HG02623 (cell line): ENCODE data around the gene CENPM.

Experiments used
- ATAC-seq: cut with Tn5 transposase; IDR thresholded peaks from one replicate; pipeline ENCODE4 v1.9.1; 2021; ENCODE audit warnings: moderate library complexity; ENCODE audit not compliant: unreplicated experiment

Gene CENPM

DNA sequence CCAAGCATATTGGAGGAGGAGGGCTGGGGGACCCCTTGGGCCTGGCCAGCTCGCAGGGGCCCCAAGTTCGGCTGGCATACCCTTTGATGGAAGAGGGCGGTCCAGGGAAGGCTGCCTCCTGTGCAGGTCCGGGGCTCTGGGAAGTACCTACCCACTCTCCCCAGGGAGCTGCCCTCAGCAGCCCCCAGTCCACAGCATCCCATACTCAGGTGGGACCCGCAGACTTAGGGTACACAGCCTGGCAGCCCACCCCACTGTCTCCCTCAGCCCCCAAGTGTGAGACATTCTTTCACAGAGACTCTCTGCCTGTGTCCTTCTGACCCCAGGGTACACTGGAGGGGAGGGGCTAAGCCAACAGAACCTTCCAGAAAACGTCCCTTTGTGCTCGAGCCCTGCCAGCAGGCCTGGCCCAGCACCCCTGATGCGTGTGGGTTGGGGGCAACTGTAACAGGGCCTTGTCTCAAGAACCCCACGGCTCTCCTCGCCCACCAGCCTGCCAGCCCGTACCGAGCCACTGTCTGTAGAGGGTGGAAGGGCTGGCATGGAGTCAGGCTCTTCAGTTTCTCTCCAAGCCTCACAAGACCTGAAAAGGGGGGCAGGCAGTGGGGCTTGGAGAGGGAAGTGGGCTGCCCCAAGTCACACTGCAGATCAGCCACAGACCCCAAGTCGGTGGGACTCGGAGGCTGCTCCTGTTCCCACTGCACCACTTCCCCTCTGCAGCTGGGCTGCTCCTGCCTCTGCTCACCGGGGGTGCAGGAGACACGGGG, 13.4 kb downstream of the CENPM start:
- no peak for ATAC-seq

DNA sequence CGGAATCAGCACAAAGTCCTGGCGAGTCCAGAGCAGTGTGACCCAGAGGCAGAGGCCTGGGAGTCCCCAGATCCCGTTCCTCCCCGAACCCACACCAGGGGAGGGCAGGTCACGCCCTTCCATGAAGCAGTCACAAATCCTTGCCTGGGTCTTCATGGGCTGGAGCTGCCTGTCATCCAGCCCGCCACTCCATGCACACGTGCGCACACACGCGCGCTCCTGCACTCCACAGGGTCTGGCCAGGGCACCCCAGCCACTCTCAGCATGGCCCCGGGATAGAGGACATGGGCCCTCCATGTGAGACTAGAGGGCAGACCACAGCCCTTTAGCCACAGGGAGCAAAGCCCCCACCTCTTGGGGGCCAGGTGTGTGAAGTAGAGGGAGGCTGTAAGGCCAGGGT, 14.6 kb downstream of the CENPM start:
- ATAC-seq = no peak

DNA sequence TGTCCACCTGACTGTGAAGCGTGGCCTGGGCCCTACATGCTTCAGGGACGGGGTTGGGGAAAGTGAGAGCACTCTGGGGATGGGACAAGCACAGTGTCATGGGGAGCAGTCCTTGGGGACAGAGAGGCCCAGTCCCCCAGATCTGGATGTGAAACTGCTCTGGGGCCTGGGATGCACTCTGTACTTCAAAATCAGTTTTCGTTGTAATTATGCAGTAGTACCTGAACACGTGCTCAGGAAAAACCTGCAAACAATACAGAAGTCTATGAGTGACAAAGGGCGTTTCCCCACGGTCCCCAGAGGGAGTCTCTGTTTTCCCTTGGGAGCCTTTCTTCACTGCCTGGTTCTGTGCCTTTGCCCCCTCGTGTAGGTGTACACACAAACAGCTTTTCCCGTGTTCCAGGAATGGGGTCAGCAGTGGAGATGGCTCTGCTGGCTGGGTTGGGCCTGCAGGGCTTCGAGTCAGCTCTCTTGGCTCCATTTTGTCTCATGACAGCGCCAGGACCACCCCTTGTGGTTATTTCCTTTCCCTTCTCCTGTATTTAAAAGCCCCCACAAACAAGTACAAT, 15.2 kb downstream of the CENPM start:
- no peak for ATAC-seq

DNA sequence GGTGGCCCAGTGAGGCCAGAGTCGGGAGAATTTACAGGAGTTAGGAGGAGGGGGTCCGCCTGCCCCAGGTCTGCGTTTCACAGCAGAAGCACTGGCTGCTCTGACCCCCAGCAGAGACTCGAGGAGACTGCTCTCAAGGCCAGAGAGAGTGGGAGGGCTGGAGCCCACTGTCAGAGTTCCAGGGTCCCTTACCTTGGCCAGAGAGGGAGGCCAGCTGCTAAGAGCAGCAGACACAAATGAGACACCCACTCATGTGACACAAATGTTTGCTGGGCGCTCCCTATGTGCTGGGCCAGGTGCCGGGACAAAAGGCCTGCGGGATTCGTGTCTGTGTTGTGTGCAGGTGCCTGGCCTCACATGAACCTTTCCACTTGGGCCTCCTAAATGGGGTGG, 17.5 kb downstream of the CENPM start:
- ATAC-seq = no peak

DNA sequence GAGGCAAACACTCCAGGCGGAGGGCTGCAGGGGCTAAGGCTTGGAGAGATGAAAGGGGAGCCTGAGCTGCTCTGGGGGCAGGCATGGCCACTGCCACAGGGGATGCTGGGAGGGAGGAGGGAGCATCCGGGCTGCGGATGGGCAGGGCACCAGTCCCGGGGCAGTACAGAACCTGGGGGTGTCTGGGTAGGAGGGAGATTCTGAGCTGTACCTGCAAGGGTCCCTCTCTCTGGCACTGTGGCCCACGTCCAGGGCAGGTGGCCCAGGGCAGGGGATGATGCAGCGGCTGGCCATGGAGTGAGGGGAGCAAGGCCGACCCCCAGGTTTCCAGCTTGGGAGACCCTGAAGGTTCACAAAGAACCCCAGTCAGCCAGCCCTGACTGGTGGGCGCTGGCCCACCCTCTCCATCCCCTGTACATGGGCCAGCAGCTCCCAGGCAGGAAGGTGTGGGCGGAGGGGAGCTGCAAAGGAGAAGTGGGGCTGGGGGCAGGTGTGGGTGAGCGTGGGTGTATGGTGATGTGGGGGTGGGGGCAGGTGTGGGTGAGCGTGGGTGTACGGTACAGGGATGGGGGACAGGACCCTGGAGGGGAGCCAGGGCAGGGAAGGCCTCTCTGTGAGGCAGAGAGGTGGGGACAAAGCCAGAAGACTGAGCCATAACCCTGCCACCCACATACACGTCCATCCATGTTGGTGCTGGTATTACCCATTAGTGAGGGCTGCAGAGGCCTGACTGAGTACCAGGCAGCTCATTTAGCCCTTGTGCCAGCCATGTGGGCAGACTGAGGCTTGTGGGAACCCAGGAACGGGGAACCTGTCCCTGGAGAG, 18.1 kb downstream of the CENPM start:
- ATAC-seq = no peak

DNA sequence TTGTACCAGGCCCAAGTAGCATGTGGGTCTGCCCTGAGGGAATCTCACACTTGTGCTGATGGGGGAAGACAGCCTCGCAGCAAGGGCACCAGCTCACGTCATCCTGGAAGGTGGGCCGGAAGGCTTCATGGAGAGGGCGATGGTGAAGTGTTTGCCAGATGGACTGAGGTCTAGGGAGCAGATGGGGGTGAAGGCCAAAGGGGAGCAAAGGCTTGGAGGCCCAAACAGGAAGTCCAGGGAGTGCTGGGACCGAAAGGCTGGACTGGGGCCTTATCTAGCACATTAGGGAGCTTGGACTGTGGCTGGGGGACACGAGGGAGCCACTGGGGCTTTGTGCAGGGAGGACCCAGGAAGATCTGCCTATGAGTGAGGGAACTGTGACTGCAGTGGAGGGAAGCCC, 19.1 kb downstream of the CENPM start:
- ATAC-seq = no peak

DNA sequence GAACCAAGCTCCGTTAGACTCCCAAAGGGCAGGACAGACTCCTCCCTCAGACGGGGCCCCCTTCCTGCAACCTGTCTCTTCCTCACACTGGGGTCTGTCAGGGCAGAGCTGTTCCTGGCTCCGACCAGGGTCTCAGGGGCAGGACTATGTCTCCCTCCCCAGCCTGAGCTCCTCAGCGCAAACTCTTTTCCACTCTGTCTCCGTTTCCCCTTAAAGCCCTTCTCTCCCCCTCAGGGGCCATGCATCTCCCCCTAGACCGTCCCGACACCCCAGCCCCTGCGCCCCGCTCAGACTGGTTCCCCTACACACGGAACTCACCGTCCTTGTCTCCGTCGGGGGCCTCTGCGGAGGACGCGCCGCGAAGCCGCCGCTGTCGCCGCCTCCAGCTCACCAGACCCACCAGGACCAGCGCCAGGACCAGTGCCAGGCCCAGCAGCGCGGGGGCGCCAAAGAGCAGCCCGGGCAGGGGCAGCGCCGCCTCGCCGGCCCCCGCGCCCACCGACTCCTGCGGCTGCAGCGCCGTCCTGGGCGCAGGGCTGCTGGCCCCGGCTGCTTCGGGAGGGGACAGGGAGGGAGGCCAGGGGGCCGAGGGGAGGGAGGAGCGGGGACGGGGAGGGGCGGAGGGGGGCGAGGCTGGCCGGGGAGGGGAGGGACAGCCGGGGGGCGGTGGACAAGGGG, 21.0 kb downstream of the CENPM start:
- ATAC-seq = no peak

DNA sequence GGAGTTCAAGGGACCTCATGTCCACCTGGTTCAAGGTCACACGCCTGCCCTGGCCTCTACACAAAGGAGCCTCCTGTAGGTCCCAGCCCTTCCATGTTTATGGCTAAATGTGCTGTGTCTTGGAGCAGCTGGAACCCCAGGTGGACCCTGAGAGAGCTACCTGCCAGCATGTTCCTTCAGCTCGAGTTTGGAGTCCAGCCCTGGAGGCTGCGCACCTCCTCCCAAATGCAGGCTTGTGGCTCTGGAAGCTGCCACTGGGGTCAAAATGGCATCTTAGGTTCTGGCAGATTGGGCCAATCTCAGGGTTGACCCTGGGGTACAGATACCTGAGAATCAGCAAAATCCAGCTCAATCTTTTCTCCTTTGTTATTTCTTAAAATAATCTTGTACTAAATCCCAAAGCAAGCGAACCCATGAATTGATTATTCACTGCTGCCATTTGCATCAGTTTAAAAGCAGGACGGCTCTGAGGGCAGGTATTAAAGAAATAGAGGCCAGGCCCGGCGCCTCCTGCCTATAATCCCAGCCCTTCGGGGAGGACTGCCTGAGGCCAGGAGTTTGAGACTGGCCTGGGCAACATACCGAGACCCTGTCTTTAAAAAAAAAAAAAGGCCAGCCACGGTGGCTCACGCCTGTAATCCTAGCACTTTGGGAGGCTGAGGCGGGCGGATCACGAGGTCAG, 23.2 kb downstream of the CENPM start:
- no peak for ATAC-seq

DNA sequence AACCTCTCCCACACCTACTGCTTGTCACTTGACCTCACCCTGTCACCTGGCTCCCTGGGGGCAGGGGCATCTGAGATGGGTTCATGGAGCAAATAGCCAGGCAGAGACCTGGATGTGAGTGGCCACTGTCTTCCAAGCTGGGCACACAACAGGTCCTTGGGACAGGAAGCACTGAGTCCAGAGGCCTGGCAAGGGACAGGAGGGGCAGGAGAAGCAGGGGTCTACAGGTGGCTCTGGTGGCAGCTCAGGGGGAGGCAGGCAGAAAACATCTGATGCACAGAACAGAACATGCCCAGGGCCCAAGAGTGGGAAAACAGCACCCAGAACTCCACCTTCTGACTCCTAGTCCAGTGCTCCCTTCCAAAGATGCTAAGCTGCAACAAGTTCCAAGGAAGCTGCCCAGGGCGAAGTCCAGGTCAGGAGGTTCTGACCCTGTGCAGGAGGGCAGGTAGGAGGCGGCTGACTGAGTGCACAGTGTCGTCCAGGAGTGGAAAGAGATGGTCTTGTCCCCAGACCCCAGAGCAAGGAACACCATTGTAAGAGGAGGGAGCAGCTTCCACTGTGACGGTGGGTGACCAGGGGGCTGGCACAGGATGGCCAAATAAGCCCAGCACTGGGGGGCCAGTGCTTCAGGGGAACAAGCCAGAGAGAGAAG, 23.9 kb downstream of the CENPM start:
- no peak for ATAC-seq

DNA sequence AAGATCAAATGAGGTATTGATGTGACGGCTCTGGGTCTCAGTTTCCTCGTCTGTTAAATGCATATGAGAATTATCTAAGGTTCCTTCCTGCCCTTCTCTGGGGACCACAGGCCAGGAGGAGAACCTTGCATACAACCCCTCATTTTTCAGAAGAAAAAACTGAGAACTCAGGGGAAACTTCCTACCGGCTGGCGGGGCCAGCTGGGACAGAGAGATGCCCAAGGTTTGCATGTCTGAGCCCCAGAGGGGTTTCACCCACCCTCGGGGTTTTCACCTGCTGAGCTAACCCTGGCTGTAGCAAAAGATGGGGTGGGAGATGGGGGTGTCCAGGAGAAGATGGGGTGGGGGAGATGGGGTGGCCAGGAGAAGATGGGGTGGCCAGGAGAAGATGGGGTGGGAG, 24.6 kb downstream of the CENPM start:
- ATAC-seq = no peak

DNA sequence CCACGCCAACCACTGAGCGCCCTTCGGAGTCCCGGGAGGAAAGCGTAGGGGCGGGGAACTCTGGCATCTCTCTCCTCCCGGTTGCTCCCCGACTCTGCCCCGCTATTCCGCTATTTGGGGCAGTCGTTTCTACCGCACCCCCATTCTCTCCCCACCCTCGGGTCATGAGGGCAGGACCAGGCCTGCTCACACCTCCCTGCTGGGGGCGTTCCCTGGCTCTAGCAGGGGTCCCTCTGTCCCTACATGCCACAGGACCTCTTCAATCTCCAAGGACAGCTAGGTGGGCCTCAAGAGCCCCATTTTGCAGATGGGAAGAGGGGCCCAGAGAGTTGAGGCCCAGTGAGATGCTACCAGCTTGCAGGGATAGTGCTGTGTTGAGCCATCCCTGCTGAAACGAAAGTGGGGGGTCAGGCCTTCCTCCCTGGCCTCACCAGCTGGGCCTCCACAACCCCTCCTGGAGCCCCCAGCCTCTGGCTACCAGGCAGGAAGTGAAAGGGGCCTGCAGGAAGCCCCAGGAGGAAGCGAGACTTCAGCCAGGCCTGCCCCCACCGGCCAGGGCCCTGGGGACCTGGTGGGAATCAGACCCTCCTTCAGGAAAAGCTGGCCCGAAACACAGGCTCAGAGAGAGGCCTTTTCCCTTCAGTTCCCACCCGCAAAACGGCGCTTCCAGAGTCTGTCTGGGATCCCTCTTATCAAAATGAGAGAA, 26.5 kb downstream of the CENPM start:
- ATAC-seq = peak; percentile 7

DNA sequence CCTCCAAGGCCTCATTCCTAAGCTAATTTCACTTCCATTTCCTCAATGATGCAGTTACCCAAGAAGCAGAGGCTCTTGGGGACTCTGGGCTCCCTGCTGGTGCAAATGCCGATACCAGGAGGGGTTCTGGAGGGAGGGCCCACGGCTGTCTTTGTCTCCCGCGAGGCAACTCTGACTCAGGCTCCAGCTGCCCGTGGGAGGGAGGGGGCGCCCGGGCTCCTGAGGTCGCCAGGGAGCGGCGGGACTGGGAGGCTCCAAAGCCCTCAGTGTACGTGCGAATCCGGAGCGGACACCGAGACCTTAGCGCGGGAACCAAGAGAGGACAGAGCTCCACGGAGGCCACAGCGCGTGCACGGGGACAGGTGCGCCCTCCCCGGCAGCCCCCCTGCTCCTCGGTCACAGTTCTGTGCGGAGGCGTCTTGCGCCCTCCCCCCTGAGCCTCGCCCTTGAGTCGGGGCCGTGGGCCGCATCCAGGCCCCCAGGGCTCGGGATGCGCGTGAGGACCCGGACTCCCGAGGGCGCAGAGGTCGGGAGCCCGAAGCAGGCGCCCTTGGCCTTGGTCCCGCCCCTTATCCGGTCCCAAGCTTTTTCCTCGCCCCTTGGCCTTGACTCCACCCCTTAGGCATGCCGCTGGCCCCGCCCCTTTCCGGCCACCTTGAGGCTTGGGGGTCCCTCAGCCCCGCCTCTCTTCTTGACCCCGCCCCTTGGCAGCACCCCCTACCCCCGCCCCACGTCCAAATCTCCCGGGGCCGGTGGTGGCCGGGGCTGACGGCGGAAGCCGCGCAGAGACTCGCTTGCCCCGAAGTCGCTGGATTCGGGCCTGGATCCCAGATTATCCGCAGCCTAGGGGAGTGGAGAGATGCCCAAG, 27.4 kb downstream of the CENPM start:
- peak; percentile 60 for ATAC-seq

DNA sequence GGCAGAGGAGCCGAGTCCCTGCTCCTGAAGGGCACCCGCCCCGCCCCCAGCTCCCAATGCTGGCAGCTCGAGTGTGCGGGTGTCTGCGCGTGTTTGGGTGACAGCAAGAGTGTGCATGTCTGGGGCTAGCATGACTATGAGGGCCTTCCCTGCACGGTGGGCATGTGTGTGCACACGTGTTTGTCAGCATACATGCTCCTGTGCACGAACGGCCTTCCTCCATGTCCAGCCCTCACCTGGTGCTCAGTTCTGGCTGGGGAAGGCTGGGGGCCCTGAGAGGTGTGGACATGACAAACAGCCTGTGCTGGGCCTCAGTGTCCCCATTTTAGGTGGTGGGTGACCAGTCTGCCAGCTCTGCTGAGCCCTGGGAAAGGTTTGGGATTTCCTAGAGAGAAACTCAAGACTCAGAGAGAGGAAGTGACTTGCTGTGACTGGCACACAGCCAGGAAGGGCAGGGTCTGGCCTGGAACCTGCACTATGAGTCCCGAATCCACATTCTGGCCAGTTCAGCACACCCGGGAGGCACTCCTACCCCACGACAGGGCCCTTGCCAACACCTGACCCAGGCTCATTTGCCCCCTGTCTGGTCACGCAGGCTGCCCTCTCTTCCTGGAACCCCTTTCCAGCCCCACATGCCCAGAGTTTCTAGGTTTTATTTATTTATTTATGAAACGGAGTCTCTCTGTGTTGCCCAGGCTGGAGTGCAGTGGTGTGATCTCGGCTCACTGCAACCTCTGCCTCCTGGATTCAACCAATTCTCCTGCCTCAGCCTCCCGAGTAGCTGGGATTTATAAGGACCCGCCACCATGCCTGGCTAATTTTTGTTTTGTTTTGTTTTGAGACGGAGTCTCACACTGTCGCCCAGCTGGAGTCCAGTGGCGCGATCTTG, 28.8 kb downstream of the CENPM start:
- no peak for ATAC-seq

DNA sequence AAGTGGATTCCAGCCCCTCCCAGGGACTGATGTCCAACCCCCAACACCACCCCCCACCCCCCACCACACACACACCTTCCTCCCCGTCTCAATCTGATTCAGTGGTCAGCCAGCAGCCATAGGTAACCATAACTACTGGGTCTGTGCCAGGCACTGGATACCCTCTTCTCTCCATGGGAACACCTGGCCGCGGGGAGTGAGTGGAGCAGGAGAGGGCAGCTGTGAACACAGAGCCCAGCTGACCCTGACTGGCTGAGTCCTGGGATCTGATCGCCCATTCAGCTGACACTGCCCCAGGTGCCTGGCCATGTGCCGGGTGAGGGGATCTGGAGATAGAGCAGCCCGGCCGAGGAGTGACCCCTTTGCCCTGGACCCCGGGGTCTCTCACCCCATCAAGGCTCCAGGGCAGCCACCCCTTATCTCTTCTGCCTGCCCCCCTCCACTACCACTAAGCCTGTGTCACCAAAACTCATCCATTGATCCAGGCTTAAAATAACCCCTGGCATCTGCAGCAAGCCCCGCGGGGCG, 29.5 kb downstream of the CENPM start:
- no peak for ATAC-seq

DNA sequence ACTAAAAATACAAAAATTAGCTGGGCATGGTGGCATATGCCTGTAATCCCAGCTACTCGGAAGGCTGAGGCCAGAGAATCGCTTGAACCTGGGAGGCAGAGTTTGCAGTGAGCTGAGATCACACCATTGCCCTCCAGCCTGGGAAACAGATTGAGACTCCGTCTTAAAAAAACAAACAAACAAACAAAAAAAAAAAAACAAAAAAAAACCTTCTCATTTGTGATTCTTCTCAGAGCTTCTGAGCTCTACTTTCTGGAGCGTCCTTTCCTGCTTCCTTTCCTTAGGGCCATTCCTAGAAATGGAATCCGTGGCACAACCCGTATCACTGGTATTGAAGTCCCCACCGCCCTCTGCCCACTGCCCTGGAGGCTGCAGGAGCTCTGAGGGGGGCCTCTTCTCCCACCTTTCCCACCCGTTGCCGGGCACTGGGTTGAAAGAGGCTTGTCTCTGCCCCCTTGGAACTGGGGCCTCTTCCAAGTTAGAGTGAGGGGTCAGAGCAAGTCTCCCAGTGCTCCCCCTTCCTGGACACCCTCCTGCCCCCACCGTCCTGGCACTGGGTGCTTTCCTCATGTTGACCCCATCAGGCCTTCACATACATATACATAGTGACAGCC, 30.1 kb downstream of the CENPM start:
- ATAC-seq = no peak

DNA sequence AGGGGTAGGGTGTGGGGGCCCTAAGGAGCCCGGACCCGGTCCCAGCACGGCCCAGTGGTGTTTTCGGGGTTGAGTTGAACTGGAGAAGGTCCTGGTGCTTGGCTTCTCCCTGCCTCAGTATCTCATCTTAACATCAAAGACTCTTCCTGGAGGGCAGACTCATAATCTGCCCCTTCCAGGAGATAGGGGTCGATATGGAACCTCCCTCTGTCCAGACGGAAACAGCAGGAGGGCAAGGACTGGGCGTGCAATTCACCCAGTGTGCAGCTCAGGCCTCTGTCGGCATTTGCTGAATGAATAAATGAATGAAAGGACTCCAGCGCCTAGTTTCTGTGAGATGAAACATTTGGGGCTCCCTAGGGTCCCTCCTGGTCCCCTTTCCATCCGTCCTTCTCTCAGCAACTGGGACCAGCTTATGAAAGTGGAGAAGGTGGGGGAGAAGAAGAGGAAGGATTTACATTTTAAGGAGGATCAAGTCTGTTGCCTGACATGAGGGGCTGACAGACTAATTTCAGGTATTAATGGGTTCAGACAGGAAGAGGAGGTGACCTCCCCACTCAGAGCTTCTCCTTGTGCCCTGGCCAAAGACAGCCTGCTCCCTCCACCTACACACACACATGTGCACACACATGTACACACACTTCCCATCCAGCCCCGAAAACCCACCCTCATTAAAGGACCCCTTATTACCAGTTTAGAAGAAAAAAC, 31.0 kb downstream of the CENPM start:
- ATAC-seq = no peak
